ENCODE measurements around the gene TMEM232.

TMEM232 gene

DNA sequence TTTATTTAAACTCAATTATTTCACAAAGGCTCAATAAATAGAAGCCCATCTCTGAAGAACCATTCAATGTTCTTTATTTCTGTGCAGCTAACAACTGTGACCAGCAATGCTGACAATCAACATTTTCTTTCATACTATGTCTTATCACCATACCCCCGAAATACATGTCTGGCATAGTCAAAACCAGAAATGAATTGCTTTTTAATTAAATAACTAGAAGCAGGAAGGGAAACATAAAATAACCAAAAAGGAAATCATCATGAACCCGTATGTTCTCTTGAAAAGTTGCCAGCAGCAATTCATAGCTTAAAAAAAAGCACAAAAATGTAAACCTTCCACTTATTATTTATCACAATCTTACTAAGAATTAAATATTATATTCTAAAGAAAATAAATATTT, 212.4 kb downstream of the TMEM232 start:
- DNase-seq (ENCODE audit: low spot score) = no peak

DNA sequence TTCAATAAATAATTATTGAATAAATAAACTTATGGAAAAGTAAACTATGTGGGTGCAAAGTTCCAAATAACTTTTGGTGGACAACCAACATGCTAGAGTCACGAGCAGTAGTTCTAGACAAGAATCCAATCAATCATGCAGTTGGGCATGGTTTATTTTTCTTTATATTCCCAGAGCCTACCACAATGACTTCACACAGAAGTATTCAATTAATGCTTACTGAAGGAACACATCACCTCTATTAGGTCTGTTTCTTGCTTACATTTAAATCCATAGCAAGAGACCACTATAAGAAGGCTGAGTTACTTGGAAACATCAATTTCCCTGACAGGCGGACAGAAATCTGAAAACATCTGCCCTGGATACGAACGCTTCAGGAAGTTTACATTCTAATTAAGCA, 214.2 kb downstream of the TMEM232 start:
- DNase-seq (ENCODE audit: low spot score) = no peak

DNA sequence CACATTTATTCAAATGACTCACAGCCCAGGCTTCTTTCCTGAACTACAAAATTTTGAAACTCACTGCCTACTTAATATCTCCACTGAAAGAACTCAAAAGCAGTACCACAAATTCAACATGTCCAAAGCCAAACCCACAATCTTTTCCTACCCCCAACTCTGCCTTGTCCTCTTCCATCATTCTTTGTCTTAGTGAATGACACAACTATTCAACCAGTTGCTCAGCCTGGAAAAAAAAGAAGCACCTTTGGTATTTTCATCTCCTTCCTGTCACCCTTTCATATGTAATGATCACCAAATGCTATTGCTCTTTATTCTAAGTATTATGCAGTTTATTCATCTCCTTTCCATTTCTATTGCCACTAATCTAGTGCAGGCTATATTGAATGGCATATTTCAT, 216.3 kb downstream of the TMEM232 start:
- DNase-seq (ENCODE audit: low spot score) = no peak

DNA sequence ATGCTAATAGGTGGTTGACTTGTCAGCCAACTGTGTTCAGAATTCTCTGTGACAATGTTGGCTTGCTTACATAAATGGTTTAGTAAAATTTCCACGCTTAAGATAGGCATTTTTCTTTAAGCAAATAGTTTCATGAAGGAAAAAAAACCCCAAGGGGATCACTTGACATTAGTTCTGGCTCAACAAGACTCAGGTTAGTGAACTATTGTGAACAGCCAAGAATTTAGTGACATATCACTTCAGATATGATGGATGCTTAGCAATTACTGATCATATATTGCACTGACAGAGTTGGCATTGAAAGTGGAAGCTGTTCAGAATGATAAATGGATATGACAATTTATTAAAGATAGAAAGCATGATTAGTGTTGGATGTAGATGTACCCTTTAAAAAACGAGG, 218.5 kb downstream of the TMEM232 start:
- no peak for DNase-seq (ENCODE audit: low spot score)

DNA sequence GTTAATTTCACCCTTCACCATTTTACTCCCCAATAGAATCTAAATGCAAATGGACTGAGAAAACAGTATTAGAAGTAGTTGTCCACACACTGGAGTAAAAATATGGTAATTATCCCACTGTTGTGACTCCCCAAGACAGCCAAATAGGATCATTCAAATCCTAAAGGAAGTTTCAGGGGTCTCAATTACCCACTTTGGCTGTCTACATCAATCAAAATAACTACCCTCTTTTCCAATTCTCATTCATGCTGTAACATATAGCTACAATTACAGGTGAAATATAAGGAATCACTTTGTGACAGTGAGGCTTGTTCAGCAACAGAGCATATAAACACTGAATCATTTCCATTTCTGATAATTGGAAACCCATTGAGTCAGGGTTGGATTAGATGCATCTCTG, 220.1 kb downstream of the TMEM232 start:
- no peak for DNase-seq (ENCODE audit: low spot score)

DNA sequence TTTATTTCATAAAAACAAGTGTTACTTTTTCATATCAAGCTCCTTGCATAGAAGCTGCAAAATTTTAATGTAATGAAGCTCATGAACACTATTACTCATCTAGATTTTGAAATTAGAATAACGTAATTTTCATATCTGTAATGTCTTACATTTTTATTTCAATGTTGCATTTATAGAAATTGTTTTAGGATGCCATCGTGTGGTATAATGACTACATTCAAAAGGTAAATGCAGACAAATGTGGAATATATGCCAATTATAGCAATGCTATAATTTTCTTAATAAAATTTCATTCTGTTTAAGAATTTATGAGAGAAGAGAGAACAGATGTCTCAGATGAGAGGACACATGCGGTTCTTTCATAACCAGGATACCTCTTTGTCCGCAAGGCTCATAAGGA, 230.2 kb downstream of the TMEM232 start:
- no peak for DNase-seq (ENCODE audit: low spot score)

DNA sequence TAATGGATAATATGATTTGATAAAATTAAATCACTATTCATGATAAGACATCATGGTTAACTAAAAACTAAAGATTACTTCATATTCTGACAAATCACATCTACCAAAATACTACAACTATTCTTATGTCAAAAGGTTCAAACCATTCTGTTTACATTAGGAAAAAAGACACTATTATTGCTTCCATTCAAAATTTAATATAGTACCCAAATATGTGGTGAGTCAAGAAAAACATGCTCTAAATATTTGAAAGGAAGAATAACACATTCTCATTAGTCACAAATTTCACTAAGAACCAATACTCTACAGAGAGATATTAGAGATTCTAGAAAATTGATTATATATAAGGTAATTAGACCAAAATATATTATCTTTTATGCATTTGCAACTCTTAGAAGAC, 234.0 kb downstream of the TMEM232 start:
- no peak for DNase-seq (ENCODE audit: low spot score)

DNA sequence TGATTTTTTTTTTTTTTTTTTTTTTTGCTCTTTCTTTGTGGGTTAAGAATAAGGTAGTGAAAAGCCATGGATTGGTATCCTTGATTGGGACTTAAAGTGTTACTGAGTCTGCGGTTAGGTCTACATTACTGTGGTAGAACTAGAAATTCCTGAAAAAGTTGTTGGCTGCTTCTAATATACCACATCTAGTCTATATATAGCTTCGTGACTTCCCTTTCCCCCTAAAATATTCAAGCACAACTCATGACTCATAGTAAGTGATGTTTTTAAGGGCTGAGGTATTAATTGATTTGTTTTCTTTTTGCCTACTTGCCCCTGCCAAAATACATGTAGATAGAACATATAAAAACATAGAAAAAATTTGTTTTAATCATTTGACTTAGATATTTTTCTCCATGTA, 247.6 kb downstream of the TMEM232 start:
- DNase-seq (ENCODE audit: low spot score) = no peak

DNA sequence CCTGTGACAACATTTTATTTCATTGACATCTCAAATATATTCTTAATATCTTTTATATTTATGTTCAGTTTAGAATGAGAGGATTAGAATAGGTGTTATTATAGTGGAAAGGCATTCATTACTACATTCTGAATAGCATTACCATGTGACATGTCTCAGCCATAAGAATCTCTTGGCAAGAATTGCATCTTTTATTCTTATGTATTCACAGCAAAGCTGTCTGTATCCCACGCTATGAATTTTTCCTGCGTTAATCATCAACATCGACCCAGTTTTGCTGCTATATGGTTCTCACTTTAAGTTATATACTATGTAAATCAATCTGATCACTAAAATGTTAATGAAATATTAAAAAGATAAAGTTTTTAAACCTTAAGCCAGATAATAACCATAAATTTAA, 248.6 kb downstream of the TMEM232 start:
- DNase-seq (ENCODE audit: low spot score) = no peak

DNA sequence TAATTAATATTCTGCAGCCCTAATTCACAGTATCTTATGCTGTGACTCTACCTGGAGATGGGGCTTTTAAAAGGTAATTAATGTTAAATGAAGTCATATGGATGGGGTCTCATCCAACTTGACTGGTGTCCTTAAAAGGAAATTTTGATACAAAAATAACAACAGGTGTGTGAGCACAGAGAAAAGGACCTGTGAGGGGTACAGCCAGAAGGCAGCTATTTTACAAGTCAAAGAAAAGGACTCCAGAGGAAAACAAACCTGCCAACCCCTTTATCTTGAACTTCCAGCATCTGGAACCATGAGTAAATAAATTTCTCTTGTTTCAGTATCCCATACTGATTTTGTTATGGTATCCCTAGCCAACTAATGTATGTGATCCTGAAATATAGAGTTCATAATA, 250.3 kb downstream of the TMEM232 start:
- no peak for DNase-seq (ENCODE audit: low spot score)

DNA sequence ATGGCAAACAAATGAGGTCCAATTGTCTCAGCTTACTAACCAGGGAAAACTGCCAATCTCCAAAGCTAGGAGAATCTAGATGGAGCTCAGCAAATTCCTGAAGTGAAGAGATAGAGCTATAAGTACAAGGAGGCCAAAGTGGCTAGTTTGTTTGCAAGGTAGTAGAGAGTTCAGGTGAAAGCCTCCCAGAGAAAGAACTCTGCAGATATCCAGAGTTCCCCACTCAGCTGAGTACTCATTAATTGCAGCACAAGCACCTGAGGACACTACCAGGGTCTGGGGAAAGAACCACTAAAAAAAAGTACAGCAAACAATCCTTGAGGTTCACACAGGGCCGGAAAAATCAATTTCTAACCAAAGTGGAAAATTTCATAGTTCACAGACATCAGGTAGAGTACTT, 250.9 kb downstream of the TMEM232 start:
- DNase-seq (ENCODE audit: low spot score) = no peak

DNA sequence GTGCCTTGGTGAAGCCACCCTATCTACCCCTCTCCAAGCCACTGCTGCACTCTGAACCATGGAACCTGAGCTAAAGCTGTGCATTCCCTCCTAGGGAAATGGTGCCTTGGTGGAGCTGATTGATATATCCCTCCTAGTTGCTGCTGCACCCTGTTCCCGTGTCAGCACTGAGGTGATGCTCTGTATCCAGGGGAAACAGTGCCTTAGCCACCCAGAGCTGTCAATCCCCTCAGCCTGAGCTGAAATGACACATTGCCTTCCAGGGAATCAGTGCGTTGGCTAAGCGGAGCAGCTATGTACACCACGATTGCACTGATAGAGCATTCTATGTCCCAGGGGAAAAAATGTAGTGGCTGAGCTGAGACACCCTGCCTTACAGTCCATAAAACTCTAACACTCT, 257.0 kb downstream of the TMEM232 start:
- no peak for DNase-seq (ENCODE audit: low spot score)

DNA sequence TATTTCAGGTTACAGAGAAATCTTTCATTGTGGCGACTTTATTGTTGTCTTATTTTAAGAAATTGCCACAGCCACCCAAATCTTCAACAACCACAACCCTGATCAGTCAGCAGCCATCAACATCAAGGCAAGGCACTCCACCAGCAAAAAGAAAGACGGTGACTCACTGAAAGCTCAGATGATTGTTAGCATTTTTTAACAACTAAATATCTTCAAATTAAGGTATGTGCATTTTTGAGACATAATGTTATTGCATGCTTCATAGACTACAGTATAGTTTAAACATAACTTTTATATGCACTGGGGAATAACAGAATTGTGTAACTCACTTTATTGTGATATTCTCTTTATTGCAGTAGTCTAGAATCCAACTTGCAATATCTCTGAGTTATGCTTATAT, 263.4 kb downstream of the TMEM232 start:
- DNase-seq (ENCODE audit: low spot score) = no peak

DNA sequence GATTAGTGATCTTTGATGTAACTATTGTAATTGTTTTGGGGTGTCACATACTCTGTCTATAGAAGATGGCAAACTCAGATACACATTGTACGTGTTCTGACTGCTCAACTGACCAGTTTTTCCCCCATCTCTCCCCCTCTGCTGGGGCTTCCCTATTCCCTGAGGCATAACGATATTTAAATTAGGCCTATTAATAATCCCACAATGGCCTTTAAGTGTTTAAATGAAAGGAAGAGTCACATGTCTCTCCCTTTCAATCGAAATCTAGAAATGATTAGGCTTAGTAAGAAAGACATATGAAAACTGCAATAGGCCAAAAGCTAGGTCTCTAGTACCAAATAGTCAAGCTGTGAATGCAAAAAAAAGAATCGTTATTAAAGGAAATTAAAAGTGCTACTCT, 265.6 kb downstream of the TMEM232 start:
- DNase-seq (ENCODE audit: low spot score) = no peak

DNA sequence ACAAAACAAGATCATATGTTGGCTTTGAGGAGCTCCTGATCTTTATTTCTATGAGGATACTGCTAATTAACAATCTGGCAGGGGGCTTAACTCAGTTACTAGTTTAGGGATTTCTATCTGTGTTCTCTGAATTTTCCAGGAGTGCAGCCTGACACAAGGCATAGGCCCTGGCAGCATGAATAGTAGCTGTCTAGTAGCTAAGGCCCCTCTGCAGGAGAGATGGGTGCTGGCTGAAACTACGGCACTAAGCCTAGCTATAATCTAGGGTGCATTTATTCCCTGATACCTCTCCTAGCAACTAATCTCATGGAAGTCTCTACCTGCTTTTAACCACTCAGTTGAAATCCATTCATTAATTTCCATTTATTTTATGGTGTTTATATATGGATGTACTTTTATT, 268.2 kb downstream of the TMEM232 start:
- DNase-seq (ENCODE audit: low spot score) = no peak

DNA sequence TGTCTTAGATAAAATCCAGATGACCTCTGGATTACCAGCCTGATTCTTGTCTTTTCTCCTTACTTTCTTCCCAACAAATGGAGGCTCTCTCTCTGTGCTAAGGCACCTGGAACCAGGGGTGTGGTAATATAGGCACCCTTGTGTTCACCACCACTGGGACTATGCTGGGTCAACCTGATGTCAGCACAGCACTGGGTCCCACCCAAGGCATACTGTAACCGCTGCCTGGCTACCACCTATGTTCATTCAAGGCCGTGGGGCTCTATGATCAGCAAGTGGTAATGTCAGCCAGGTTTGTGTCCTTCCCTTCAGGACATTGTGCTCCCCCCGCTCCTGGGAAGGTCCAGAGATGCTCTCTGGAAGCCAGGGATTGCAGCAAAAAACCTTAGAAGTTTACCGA, 283.6 kb downstream of the TMEM232 start:
- DNase-seq (ENCODE audit: low spot score) = no peak

DNA sequence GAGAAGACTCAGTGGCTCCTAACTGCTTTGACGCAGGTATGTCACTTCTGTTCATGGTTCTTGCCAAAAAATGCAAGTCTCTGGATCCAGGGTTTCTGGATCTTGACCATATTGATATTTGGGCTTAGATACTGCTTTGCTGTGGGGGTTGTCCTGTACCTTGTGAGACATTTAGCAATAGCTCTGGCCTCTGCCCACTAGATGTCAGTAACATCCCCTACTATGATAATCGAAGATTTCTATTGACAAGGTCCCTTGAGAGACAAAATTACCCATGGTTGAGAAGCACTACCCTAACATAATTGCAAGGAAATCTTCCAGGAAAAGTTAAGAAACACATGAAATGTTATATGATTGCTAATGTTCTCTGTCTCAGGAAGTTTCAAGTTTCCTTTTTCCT, 285.4 kb downstream of the TMEM232 start:
- no peak for DNase-seq (ENCODE audit: low spot score)

DNA sequence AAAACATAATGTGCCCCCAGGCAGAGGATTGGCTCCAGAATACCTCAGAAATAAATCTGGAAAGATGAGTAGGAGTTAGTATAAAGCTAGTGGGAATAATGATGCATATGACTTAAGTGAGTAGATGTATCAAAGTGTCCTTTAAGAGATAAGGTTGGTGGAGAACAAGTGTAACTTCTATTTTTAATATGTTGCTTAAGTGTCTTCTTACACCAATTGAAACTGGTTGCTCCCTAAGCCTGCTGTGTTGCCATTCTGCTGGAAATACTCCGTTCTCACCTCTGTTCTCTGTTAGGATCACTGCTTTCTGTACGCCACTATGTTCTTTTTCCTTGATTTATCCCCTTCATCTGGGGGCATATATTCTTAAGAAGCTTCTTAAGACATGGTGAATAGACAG, 286.4 kb downstream of the TMEM232 start:
- no peak for DNase-seq (ENCODE audit: low spot score)

DNA sequence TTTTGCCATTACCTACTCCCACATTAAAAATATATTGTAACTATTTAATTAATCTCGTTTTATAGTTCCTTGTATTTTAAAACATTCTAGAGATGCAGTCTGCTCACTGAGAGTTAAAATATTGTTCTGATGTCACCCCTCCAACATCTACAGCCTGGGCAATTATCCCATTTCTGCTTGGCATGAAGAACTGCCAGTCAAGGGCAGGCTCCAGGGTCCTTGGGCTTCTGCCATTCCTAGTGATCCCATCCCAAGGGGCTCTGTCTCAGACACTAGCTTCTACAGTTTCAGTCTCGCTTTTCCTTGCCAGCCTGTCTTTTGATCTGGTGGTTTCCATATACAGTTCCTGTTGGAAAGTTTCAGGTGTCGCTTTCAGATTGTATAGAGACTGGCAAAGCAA, 287.2 kb downstream of the TMEM232 start:
- no peak for DNase-seq (ENCODE audit: low spot score)

DNA sequence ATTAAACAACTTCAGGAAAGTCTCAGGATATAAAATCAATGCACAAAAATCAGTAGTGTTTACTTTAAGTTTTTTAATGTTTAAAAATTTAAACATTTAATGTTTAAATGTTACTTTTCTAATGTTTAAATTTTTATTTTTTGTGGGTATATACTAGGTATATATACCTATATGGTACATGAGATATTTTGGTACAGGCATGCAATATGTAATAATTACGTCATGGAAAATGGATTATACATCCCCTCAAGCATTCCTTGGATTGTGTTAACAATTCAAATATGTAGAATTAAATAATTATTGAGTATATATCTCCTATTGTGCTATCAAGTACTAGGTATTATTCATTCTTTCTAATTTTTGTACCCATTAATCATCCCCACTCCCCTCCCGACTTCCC, 291.3 kb downstream of the TMEM232 start:
- no peak for DNase-seq (ENCODE audit: low spot score)

DNA sequence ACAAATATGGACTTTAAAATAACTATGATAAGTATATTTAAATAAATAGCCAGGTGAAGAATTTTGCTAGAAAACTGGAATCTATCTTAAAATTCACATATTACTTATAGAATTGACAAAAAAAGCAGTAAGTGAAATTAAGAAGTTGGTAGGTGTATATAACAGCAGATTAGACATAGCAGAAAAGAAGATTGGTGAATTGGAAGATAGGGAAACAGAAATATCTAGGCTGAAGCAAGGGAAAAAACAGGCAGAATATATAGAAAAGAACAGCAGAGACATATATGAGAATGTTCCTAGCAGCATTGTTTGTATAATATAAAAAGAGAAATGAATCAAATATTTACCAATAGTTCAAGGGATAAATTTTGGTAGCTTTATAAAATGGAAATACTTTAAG, 294.9 kb downstream of the TMEM232 start:
- DNase-seq (ENCODE audit: low spot score) = no peak

DNA sequence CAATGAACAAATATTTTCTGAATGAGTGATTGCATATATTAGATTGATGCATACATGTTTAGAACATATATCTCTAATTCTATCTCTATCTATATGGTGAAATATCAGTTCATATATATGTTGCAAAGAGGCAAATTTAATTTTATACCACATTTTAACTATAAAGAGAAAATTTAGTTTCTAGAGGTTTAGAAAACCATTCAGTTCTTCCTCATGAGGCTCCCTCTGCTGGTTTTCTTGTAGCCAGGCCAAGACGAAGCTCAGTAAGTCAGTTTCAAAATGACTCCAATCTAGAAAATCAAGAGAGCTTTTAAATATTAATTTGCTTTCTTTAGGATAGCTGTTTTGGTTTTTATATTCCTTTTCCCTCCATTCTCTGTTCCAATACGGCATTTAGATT, 312.1 kb downstream of the TMEM232 start:
- DNase-seq (ENCODE audit: low spot score) = no peak

DNA sequence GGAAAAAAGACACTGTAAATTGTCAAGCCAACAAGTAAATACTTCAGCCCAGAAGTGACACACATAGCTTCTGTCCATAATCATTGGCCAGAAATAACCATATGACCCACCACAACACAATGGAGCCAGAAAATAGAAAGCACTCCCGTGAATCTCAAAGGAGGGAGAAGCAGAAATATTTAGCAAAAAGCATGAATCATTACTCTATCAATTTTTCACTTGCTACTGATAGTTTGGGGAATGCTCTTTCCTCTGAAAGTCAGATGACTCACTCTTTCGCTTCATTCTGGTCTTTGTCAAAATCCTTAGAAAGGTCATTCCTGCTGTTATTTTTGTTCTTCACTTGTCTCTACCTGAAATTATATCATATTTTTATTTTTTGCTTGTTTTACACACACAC, 312.6 kb downstream of the TMEM232 start:
- DNase-seq (ENCODE audit: low spot score) = no peak

DNA sequence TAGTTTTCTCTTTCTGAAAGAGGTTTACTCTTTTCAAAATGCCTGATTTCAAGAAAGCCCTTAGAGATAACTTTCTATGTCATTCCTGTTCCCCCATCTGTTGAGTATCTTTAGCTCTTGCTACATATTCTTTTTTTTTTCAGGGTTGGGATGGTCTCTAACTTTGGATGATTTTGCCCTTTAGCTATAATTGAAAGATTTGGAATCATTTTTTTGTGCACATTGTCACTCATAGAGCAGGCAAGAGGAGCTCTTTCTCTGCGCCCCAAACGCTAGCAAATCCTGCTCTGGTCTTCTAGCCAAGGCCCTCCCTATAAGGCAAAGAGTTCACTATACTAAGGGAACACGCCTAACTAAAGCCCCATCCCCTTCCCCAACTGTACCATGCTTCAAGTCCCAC, 316.9 kb downstream of the TMEM232 start:
- no peak for DNase-seq (ENCODE audit: low spot score)

DNA sequence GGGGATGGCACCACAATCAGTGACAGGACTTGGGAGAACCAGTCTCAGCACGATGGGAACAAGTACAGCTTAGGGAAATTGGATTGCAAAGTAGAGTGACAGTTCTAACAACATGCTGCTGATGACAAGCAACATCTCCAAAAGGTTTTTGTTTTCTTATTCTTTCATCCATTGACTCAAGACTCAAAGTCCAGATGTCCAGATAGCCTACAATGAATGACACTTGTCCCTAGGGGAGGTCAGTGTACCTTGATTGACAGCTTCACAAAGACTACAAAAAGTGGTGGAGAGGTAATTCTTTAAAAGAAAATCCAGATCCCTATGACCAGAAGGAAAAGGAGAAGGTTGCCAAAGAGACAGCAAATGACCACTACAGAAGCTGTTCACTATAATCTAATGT, 323.9 kb downstream of the TMEM232 start:
- no peak for DNase-seq (ENCODE audit: low spot score)

DNA sequence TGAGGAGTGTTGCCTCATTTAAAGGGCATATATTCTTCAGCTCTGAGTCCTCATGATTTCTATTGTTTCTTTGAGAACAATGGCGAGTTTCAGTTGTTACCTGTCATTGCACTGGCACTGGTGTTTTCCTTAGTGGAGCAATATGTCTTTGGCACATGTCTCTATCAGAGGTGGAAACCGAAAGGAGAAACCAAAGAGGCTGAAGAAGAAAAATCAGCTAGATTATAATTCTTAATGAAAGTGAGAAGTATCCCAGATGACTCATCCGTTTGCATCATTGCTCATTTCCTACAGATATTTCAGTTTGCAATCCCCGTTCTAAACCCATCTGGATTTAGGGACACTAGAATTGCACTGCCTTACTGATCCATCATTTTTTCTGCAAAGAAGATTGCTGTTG, 324.6 kb downstream of the TMEM232 start:
- DNase-seq (ENCODE audit: low spot score) = no peak

All from hematopoietic multipotent progenitor cell treated with erythropoietin and hydrocortisone succinate and interleukin-3 and kit ligand, for 17 days (in vitro differentiated cells).